Hepatocyte (in vitro differentiated cells): Measurements from ENCODE around the gene DIPK1B.
A peak's percentile ranks its signal among the peaks of the same experiment; 100 is the strongest.
"Not testable (repeated sequence)": the region's sequence is repeated elsewhere in the genome, so short reads cannot be mapped to it uniquely, and the experiment has no call there.

Source experiments
- CTCF ChIP-seq: fragments of 200-600 bp; sonication (generic); IDR thresholded peaks from 2 replicates; pipeline ENCODE4 v1.5.1; 2016; ENCODE audit warnings: antibody characterized with exemption, mild to moderate bottlenecking; ENCODE audit not compliant: poor library complexity
- EZH2 ChIP-seq: fragments of 200-600 bp; sonication (generic); IDR thresholded peaks from 2 replicates; pipeline ENCODE4 v1.6.1; 2016; ENCODE audit warnings: antibody characterized with exemption, mild to moderate bottlenecking, borderline replicate concordance
- EZH2phosphoT487 ChIP-seq: fragments of 200-600 bp; sonication (generic); IDR thresholded peaks from one replicate; pipeline ENCODE4 v1.6.1; 2018; ENCODE audit warnings: antibody characterized with exemption, mild to moderate bottlenecking, low read depth, moderate library complexity; ENCODE audit not compliant: unreplicated experiment, severe bottlenecking

- peak; percentile 51 for TF ChIP-seq CTCF
- TF ChIP-seq EZH2, EZH2phosphoT487: not testable (repeated sequence)
Measured at GRCh38 chr9:136766410-136767120, 54.2 kb downstream of the DIPK1B start.
